ENCODE results near the gene PNLDC1. TPM values are rescaled to one million over a fixed set of nuclear protein-coding genes. Genes with fewer than 3 reads are reported as not detected.
"Not testable (repeated sequence)": the region's sequence is repeated elsewhere in the genome, so short reads cannot be mapped to it uniquely, and the experiment has no call there.

Gene PNLDC1
- total RNA-seq, 3 donors from 2014 or later = 0.29 to 0.66 TPM; not detected in 1

GRCh38 chr6:159821122-159821521 is 21.0 kb downstream of the PNLDC1 start:
- H3K4me1 ChIP-seq = no peaks in the 10 kb centered on the region
- no peak overlapping the region for H3K27ac ChIP-seq
- H3K4me3 ChIP-seq = no peak overlapping the region
- intact Hi-C loops (cut with DNase I; ENCODE audit: low total_unique reads) = no loop called here
- no peak for DNase-seq (ENCODE audit: low spot score in 2 of 2)
- H3K27me3 ChIP-seq = no peaks in the 10 kb centered on the region
- TF ChIP-seq POLR2A (IDR thresholded peaks at IDR 0.05) (no peak), POLR2AphosphoS5 (IDR thresholded peaks at IDR 0.05) (no peak), CTCF (IDR thresholded peaks at IDR 0.05) (no peak)
- H3K36me3 ChIP-seq = no peaks in the 10 kb centered on the region
- H3K9me3 ChIP-seq = no peaks in the 10 kb centered on the region

GRCh38 chr6:159821726-159822125 is 21.6 kb downstream of the PNLDC1 start:
- no peak overlapping the region for H3K27ac ChIP-seq
- no peaks in the 10 kb centered on the region for H3K9me3 ChIP-seq
- H3K4me3 ChIP-seq = no peak overlapping the region
- H3K4me1 ChIP-seq = no peaks in the 10 kb centered on the region
- TF ChIP-seq POLR2A (IDR thresholded peaks at IDR 0.05) (no peak), POLR2AphosphoS5 (IDR thresholded peaks at IDR 0.05) (no peak), CTCF (IDR thresholded peaks at IDR 0.05) (no peak)
- DNase-seq (ENCODE audit: low spot score in 2 of 2) = no peak
- H3K36me3 ChIP-seq = no peaks in the 10 kb centered on the region
- H3K27me3 ChIP-seq = no peaks in the 10 kb centered on the region
- intact Hi-C loops (cut with DNase I; ENCODE audit: low total_unique reads) = no loop called here

- intact Hi-C loops (cut with DNase I; ENCODE audit: low total_unique reads) = no loop called here
- Histone ChIP-seq H3K9me3 (no peaks in the 10 kb centered on the region), H3K27ac (no peak overlapping the region), H3K4me3 (no peak overlapping the region), H3K27me3 (no peaks in the 10 kb centered on the region), H3K4me1 (no peaks in the 10 kb centered on the region), H3K36me3 (no peaks in the 10 kb centered on the region)
- TF ChIP-seq POLR2A (IDR thresholded peaks at IDR 0.05) (no peak), POLR2AphosphoS5 (IDR thresholded peaks at IDR 0.05) (no peak), CTCF (IDR thresholded peaks at IDR 0.05) (no peak)
- no peak for DNase-seq (ENCODE audit: low spot score in 2 of 2)
These were observed 23.9 kb downstream of the PNLDC1 start for GRCh38 chr6:159823953-159824352.

- H3K27me3 ChIP-seq; intact Hi-C loops (cut with DNase I; ENCODE audit: low total_unique reads): not testable (repeated sequence)
These were observed 24.6 kb downstream of the PNLDC1 start for GRCh38 chr6:159824690-159825089.

GRCh38 chr6:159826004-159826403 is 25.9 kb downstream of the PNLDC1 start:
- Histone ChIP-seq H3K27me3 (no peaks in the 10 kb centered on the region), H3K4me3 (no peak overlapping the region), H3K27ac (no peak overlapping the region), H3K4me1 (no peaks in the 10 kb centered on the region), H3K9me3 (no peaks in the 10 kb centered on the region), H3K36me3 (no peaks in the 10 kb centered on the region)
- intact Hi-C loops (cut with DNase I; ENCODE audit: low total_unique reads) = no loop called here
- DNase-seq (ENCODE audit: low spot score in 2 of 2) = no peak
- TF ChIP-seq POLR2AphosphoS5 (IDR thresholded peaks at IDR 0.05) (no peak), CTCF (IDR thresholded peaks at IDR 0.05) (no peak), POLR2A (IDR thresholded peaks at IDR 0.05) (no peak)

More at GRCh38 chr6:159824690-159825089, 24.6 kb downstream of the PNLDC1 start:
- DNase-seq (ENCODE audit: low spot score in 2 of 2); H3K36me3 ChIP-seq; H3K27ac ChIP-seq; H3K4me1 ChIP-seq; H3K9me3 ChIP-seq; H3K4me3 ChIP-seq: not testable (repeated sequence)
